Astrocyte (in vitro differentiated cells and primary cell): ENCODE measurements around the gene HIC1. TPM values are rescaled to one million over a fixed set of nuclear protein-coding genes. Genes with fewer than 3 reads are reported as not detected.

Experiments used
- DNase-seq: peaks from one replicate; pipeline ENCODE4 v3.0.0-alpha.2; 2010; ENCODE audit warnings: low read depth
- FAIRE-seq: peaks from 2 replicates; lab custom pipeline; 2011; peaks lifted over from hg19 to GRCh38; lab: Jason Lieb, UNC
- H2AFZ ChIP-seq: 2 replicates; pipeline ENCODE4 v1.6.0; 2012; ENCODE audit warnings: low read depth, low read length, inconsistent platforms
- H3K27ac ChIP-seq: 2 replicates; pipeline ENCODE4 v1.5.1; 2011; ENCODE audit warnings: low read depth, low read length, inconsistent platforms
- H3K27me3 ChIP-seq: 2 replicates; pipeline ENCODE4 v1.6.0; 2011; ENCODE audit warnings: low read length, inconsistent platforms; ENCODE audit not compliant: insufficient read depth
- H3K36me3 ChIP-seq: 2 replicates; pipeline ENCODE4 v1.5.1; 2011; ENCODE audit warnings: low read length, inconsistent platforms; ENCODE audit not compliant: insufficient read depth
- H3K4me1 ChIP-seq: 2 replicates; pipeline ENCODE4 v1.5.1; 2011; ENCODE audit warnings: low read length, inconsistent platforms; ENCODE audit not compliant: insufficient read depth
- H3K4me2 ChIP-seq: 2 replicates; pipeline ENCODE4 v1.6.0; 2012; ENCODE audit warnings: low read length, inconsistent platforms
- H3K4me3 ChIP-seq: 2 replicates; pipeline ENCODE4 v1.5.1; 2011; ENCODE audit warnings: low read depth, mild to moderate bottlenecking, low read length, inconsistent platforms; ENCODE audit not compliant: insufficient read depth
- H3K79me2 ChIP-seq: 2 replicates; pipeline ENCODE4 v1.6.0; 2012; ENCODE audit warnings: mild to moderate bottlenecking, low read length, inconsistent platforms; ENCODE audit not compliant: insufficient read depth
- H3K9ac ChIP-seq: 2 replicates; pipeline ENCODE4 v1.6.0; 2012; ENCODE audit warnings: mild to moderate bottlenecking, low read length, inconsistent platforms
- H3K9me3 ChIP-seq: 2 replicates; pipeline ENCODE4 v1.5.1; 2012; ENCODE audit warnings: low read depth, mild to moderate bottlenecking, low read length, inconsistent platforms; ENCODE audit not compliant: insufficient read depth
- H4K20me1 ChIP-seq: 2 replicates; pipeline ENCODE4 v1.6.0; 2012; ENCODE audit warnings: low read length, inconsistent platforms; ENCODE audit not compliant: insufficient read depth
- H3K27ac Mint-ChIP-seq: one replicate; pipeline ENCODE4 v1.8.0; 2021; ENCODE audit warnings: mild to moderate bottlenecking, mixed read lengths; ENCODE audit not compliant: unreplicated experiment
- H3K27me3 Mint-ChIP-seq: one replicate; pipeline ENCODE4 v1.8.0; 2021; ENCODE audit warnings: low read depth, mixed read lengths; ENCODE audit not compliant: unreplicated experiment
- H3K36me3 Mint-ChIP-seq: one replicate; pipeline ENCODE4 v1.8.0; 2021; ENCODE audit warnings: low read depth, mixed read lengths; ENCODE audit not compliant: unreplicated experiment
- H3K4me1 Mint-ChIP-seq: one replicate; pipeline ENCODE4 v1.8.0; 2021; ENCODE audit warnings: low read depth, mixed read lengths; ENCODE audit not compliant: unreplicated experiment
- H3K4me3 Mint-ChIP-seq: one replicate; pipeline ENCODE4 v1.8.0; 2021; ENCODE audit warnings: mild to moderate bottlenecking, moderate library complexity, mixed read lengths; ENCODE audit not compliant: unreplicated experiment
- H3K9me3 Mint-ChIP-seq: one replicate; pipeline ENCODE4 v1.8.0; 2021; ENCODE audit warnings: mild to moderate bottlenecking, mixed read lengths; ENCODE audit not compliant: unreplicated experiment
- CTCF ChIP-seq: IDR thresholded peaks from 2 replicates; pipeline ENCODE4 v1.5.1; 2011; ENCODE audit warnings: low read depth, mild to moderate bottlenecking, inconsistent platforms, low read length, moderate library complexity; ENCODE audit not compliant: insufficient read depth
- EZH2 ChIP-seq: IDR thresholded peaks from 2 replicates; pipeline ENCODE4 v1.6.1; 2012; ENCODE audit warnings: mild to moderate bottlenecking, low read length, inconsistent platforms; ENCODE audit not compliant: insufficient read depth
- total RNA-seq: library from RNA; stranded (reverse); gene quantifications from 2 replicates; pipeline ENCODE4 v1.2.1, GENCODE V29; 2021

Gene HIC1
- total RNA-seq, 1 donor from 2014 or later, result 9.0 TPM

GRCh38 chr17:2060385-2060658 lies 5.4 kb downstream of the HIC1 start:
- H3K4me1 Mint-ChIP-seq, result peaks cover 40% of the 10 kb centered on the region
- no peak for TF ChIP-seq EZH2
- TF ChIP-seq CTCF, result no peak
- H3K27me3 Mint-ChIP-seq, result no peaks in the 10 kb centered on the region
- peak overlapping the region; percentile 83 for H3K27ac Mint-ChIP-seq
- Histone ChIP-seq H4K20me1 (peaks cover 27% of the 10 kb centered on the region), H2AFZ (no peak overlapping the region), H3K4me3 (no peak overlapping the region), H3K4me1 (peaks cover 66% of the 10 kb centered on the region), H3K4me2 (peak overlapping the region; percentile 86), H3K27me3 (no peaks in the 10 kb centered on the region), H3K9ac (peak overlapping the region; percentile 93), H3K9me3 (no peaks in the 10 kb centered on the region), H3K36me3 (peaks cover 9% of the 10 kb centered on the region), H3K27ac (peak overlapping the region; percentile 99), H3K79me2 (peaks cover 79% of the 10 kb centered on the region)
- H3K4me3 Mint-ChIP-seq, result no peak overlapping the region
- no peak for DNase-seq
- FAIRE-seq, result no peak
- peaks cover 2% of the 10 kb centered on the region for H3K9me3 Mint-ChIP-seq
- peaks cover 24% of the 10 kb centered on the region for H3K36me3 Mint-ChIP-seq

GRCh38 chr17:2060681-2061440 lies 6.0 kb downstream of the HIC1 start:
- FAIRE-seq (no peak), DNase-seq (no peak)
- peak overlapping the region; percentile 86 for H3K4me2 ChIP-seq
- no peaks in the 10 kb centered on the region for H3K27me3 Mint-ChIP-seq
- peaks cover 28% of the 10 kb centered on the region for H3K36me3 Mint-ChIP-seq
- no peaks in the 10 kb centered on the region for H3K9me3 ChIP-seq
- H3K9ac ChIP-seq, result peak overlapping the region; percentile 93
- no peak overlapping the region for H3K4me3 ChIP-seq
- H3K79me2 ChIP-seq, result peaks cover 79% of the 10 kb centered on the region
- TF ChIP-seq CTCF, result no peak
- no peak for TF ChIP-seq EZH2
- H3K4me1 Mint-ChIP-seq, result peaks cover 44% of the 10 kb centered on the region
- no peak overlapping the region for H2AFZ ChIP-seq
- peaks cover 72% of the 10 kb centered on the region for H3K4me1 ChIP-seq
- peak overlapping the region; percentile 83 for H3K27ac Mint-ChIP-seq
- H3K27ac ChIP-seq, result peak overlapping the region; percentile 99
- H3K4me3 Mint-ChIP-seq, result no peak overlapping the region
- peaks cover 2% of the 10 kb centered on the region for H3K9me3 Mint-ChIP-seq
- no peaks in the 10 kb centered on the region for H3K27me3 ChIP-seq
- H4K20me1 ChIP-seq, result peaks cover 27% of the 10 kb centered on the region
- peaks cover 9% of the 10 kb centered on the region for H3K36me3 ChIP-seq

- Mint-ChIP-seq H3K4me3 (peak overlapping the region; percentile 76), H3K27me3 (no peaks in the 10 kb centered on the region), H3K27ac (peak overlapping the region; percentile 97), H3K36me3 (peaks cover 28% of the 10 kb centered on the region), H3K4me1 (peaks cover 49% of the 10 kb centered on the region), H3K9me3 (peaks cover 2% of the 10 kb centered on the region)
- Histone ChIP-seq H3K4me2 (peak overlapping the region; percentile 46), H3K27me3 (no peaks in the 10 kb centered on the region), H3K9ac (peak overlapping the region; percentile 93), H3K4me1 (peaks cover 78% of the 10 kb centered on the region), H3K4me3 (no peak overlapping the region), H2AFZ (no peak overlapping the region), H3K36me3 (peaks cover 9% of the 10 kb centered on the region), H4K20me1 (peaks cover 22% of the 10 kb centered on the region), H3K9me3 (no peaks in the 10 kb centered on the region), H3K27ac (peak overlapping the region; percentile 99), H3K79me2 (peaks cover 77% of the 10 kb centered on the region)
- no peak for TF ChIP-seq EZH2
- no peak for TF ChIP-seq CTCF
- DNase-seq, result no peak
- FAIRE-seq, result no peak
These were observed 6.6 kb downstream of the HIC1 start for GRCh38 chr17:2061441-2061958.
